ENCODE measurements around the gene TCOF1.

The TCOF1 gene

DNA sequence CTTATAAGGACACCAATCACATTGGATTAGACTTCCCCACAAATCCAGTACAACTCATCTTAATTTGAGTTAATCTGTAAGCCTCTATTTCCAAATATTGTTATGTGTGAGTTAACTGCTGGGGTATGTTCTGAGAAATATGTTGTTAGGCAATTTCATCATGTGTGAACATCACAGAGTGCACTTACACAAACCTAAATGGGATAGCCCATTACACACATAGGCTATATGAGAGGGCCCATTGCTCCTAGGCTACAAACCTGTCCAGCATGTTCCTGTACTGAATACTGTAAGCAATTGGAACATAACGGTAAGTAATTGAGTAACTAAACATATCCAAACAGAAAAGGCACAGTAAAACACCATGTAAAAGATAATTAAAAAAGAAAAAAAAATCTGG lies 35.7 kb upstream of the TCOF1 start:
- DNase-seq (ENCODE audit: insufficient read length, low spot score) = no peak
- no peak for TF ChIP-seq POLR2AphosphoS5 (IDR thresholded peaks at IDR 0.05; ENCODE audit: low read depth, low read length)
- no peak for FAIRE-seq

- DNase-seq (ENCODE audit: insufficient read length, low spot score) (no peak), FAIRE-seq (no peak)
- TF ChIP-seq POLR2AphosphoS5 (IDR thresholded peaks at IDR 0.05; ENCODE audit: low read depth, low read length) (no peak), PAX5 (IDR thresholded peaks at IDR 0.05; ENCODE audit: insufficient read depth, low read length, severe bottlenecking) (no peak), SPI1 (IDR thresholded peaks at IDR 0.05; ENCODE audit: low read depth, low read length) (no peak), TAF1 (IDR thresholded peaks at IDR 0.05; ENCODE audit: low read depth, low read length) (no peak), POU2F2 (IDR thresholded peaks at IDR 0.05; ENCODE audit: low read depth, low read length) (no peak), POLR2A (IDR thresholded peaks at IDR 0.05; ENCODE audit: low read depth, low read length) (no peak)
These were observed 35.3 kb upstream of the TCOF1 start for GRCh38 chr5:150322202-150322601.

DNA sequence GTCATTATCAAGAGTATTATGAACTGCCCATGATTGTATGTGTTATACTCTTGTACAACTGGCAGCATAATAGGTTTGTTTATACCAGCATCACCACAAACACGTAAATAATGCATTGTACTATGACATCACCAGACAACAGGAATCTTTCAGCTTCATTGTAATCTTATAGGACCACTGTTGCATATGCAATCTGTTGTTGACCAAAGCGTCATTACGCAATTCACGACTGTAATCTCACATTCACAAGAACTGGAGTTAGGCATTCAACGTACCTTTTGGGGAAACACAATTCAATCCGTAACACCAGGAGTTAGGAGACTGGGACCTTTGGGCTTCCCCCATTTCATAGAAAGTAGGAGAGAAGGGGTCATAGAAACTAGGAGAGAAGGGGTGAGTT lies 34.4 kb upstream of the TCOF1 start:
- TF ChIP-seq SPI1 (IDR thresholded peaks at IDR 0.05; ENCODE audit: low read depth, low read length) (no peak), POLR2AphosphoS5 (IDR thresholded peaks at IDR 0.05; ENCODE audit: low read depth, low read length) (no peak), POU2F2 (IDR thresholded peaks at IDR 0.05; ENCODE audit: low read depth, low read length) (no peak), PAX5 (IDR thresholded peaks at IDR 0.05; ENCODE audit: insufficient read depth, low read length, severe bottlenecking) (no peak), POLR2A (IDR thresholded peaks at IDR 0.05; ENCODE audit: low read depth, low read length) (no peak), TAF1 (IDR thresholded peaks at IDR 0.05; ENCODE audit: low read depth, low read length) (no peak)
- no peak for FAIRE-seq
- no peak for DNase-seq (ENCODE audit: insufficient read length, low spot score)

GRCh38 chr5:150323819-150324218 lies 33.7 kb upstream of the TCOF1 start:
- DNase-seq (ENCODE audit: insufficient read length, low spot score) (no peak), FAIRE-seq (no peak)
- TF ChIP-seq TAF1 (IDR thresholded peaks at IDR 0.05; ENCODE audit: low read depth, low read length) = no peak
- no peak for TF ChIP-seq POLR2A (IDR thresholded peaks at IDR 0.05; ENCODE audit: low read depth, low read length)
- no peak for TF ChIP-seq POU2F2 (IDR thresholded peaks at IDR 0.05; ENCODE audit: low read depth, low read length)
- TF ChIP-seq POLR2AphosphoS5 (IDR thresholded peaks at IDR 0.05; ENCODE audit: low read depth, low read length) = no peak
- no peak for TF ChIP-seq PAX5 (IDR thresholded peaks at IDR 0.05; ENCODE audit: insufficient read depth, low read length, severe bottlenecking)
- TF ChIP-seq SPI1 (IDR thresholded peaks at IDR 0.05; ENCODE audit: low read depth, low read length) = no peak

GRCh38 chr5:150325426-150325825 lies 32.1 kb upstream of the TCOF1 start:
- DNase-seq (ENCODE audit: insufficient read length, low spot score) (no peak), FAIRE-seq (no peak)
- TF ChIP-seq POLR2AphosphoS5 (IDR thresholded peaks at IDR 0.05; ENCODE audit: low read depth, low read length) = no peak
- no peak for TF ChIP-seq TAF1 (IDR thresholded peaks at IDR 0.05; ENCODE audit: low read depth, low read length)
- no peak for TF ChIP-seq POLR2A (IDR thresholded peaks at IDR 0.05; ENCODE audit: low read depth, low read length)
- TF ChIP-seq POU2F2 (IDR thresholded peaks at IDR 0.05; ENCODE audit: low read depth, low read length) = no peak
- TF ChIP-seq SPI1 (IDR thresholded peaks at IDR 0.05; ENCODE audit: low read depth, low read length) = no peak
- TF ChIP-seq PAX5 (IDR thresholded peaks at IDR 0.05; ENCODE audit: insufficient read depth, low read length, severe bottlenecking) = no peak

GRCh38 chr5:150326707-150327106 lies 30.8 kb upstream of the TCOF1 start:
- no peak for FAIRE-seq
- no peak for DNase-seq (ENCODE audit: insufficient read length, low spot score)
- TF ChIP-seq TAF1 (IDR thresholded peaks at IDR 0.05; ENCODE audit: low read depth, low read length) = no peak
- TF ChIP-seq POU2F2 (IDR thresholded peaks at IDR 0.05; ENCODE audit: low read depth, low read length) = no peak
- no peak for TF ChIP-seq PAX5 (IDR thresholded peaks at IDR 0.05; ENCODE audit: insufficient read depth, low read length, severe bottlenecking)
- no peak for TF ChIP-seq SPI1 (IDR thresholded peaks at IDR 0.05; ENCODE audit: low read depth, low read length)
- no peak for TF ChIP-seq POLR2AphosphoS5 (IDR thresholded peaks at IDR 0.05; ENCODE audit: low read depth, low read length)
- TF ChIP-seq POLR2A (IDR thresholded peaks at IDR 0.05; ENCODE audit: low read depth, low read length) = no peak

GRCh38 chr5:150327139-150327538 lies 30.4 kb upstream of the TCOF1 start:
- FAIRE-seq (no peak), DNase-seq (ENCODE audit: insufficient read length, low spot score) (no peak)
- TF ChIP-seq POU2F2 (IDR thresholded peaks at IDR 0.05; ENCODE audit: low read depth, low read length) (no peak), POLR2A (IDR thresholded peaks at IDR 0.05; ENCODE audit: low read depth, low read length) (no peak), TAF1 (IDR thresholded peaks at IDR 0.05; ENCODE audit: low read depth, low read length) (no peak), POLR2AphosphoS5 (IDR thresholded peaks at IDR 0.05; ENCODE audit: low read depth, low read length) (no peak), SPI1 (IDR thresholded peaks at IDR 0.05; ENCODE audit: low read depth, low read length) (no peak), PAX5 (IDR thresholded peaks at IDR 0.05; ENCODE audit: insufficient read depth, low read length, severe bottlenecking) (no peak)

- no peak for FAIRE-seq
- DNase-seq (ENCODE audit: insufficient read length, low spot score) = no peak
- TF ChIP-seq POU2F2 (IDR thresholded peaks at IDR 0.05; ENCODE audit: low read depth, low read length) = no peak
- no peak for TF ChIP-seq PAX5 (IDR thresholded peaks at IDR 0.05; ENCODE audit: insufficient read depth, low read length, severe bottlenecking)
- TF ChIP-seq SPI1 (IDR thresholded peaks at IDR 0.05; ENCODE audit: low read depth, low read length) = no peak
- no peak for TF ChIP-seq POLR2A (IDR thresholded peaks at IDR 0.05; ENCODE audit: low read depth, low read length)
- no peak for TF ChIP-seq POLR2AphosphoS5 (IDR thresholded peaks at IDR 0.05; ENCODE audit: low read depth, low read length)
- TF ChIP-seq TAF1 (IDR thresholded peaks at IDR 0.05; ENCODE audit: low read depth, low read length) = no peak
These were observed 29.0 kb upstream of the TCOF1 start for GRCh38 chr5:150328515-150328914.

DNA sequence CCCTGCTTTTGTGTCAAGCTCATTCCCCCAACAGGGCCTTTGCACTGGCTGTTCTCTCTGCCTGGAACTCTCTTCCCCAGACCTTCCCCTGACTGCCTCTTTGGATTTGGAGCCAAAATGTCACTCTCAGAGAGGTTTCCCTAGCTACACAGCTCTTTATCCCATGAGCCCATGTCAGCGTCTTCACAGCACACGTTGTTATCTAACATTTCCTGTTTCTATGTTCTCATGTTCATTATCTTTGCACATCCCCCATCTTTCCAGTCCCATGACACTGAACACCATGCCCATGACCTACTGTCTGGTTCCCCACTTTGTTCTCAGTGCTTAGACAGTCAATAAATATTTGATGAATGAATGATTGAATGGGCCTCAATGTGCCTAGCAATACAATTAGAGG lies 28.5 kb upstream of the TCOF1 start:
- DNase-seq (ENCODE audit: insufficient read length, low spot score) = no peak
- FAIRE-seq = no peak
- TF ChIP-seq PAX5 (IDR thresholded peaks at IDR 0.05; ENCODE audit: insufficient read depth, low read length, severe bottlenecking) (no peak), POLR2A (IDR thresholded peaks at IDR 0.05; ENCODE audit: low read depth, low read length) (no peak), POU2F2 (IDR thresholded peaks at IDR 0.05; ENCODE audit: low read depth, low read length) (no peak), POLR2AphosphoS5 (IDR thresholded peaks at IDR 0.05; ENCODE audit: low read depth, low read length) (no peak), SPI1 (IDR thresholded peaks at IDR 0.05; ENCODE audit: low read depth, low read length) (no peak), TAF1 (IDR thresholded peaks at IDR 0.05; ENCODE audit: low read depth, low read length) (no peak)

All from GM12891 (cell line).